K562 (cell line): ENCODE data around the gene RUNX1. TPM values are rescaled to one million over a fixed set of nuclear protein-coding genes. Genes with fewer than 3 reads are reported as not detected.
A peak's percentile ranks its signal among the peaks of the same experiment; 100 is the strongest.

ENCODE experiments used
- ATAC-seq: fragments of 200-7000 bp; cut with Tn5 transposase; 3 replicates; pipeline ENCODE4 v1.9.1; 2020; ENCODE audit warnings: moderate library complexity
- BruUV-seq: library from RNA; stranded (reverse); fragments of 400-500 nt; replicated peaks from 2 replicates; lab custom pipeline; 2021; lab: Mats Ljungman, UMichigan
- CTCF ChIA-PET: fragments of 300-600 bp; formaldehyde crosslinking; extraction: SDS; loops from one replicate; lab custom pipeline; 2021; ENCODE audit warnings: low intra/inter-chr PET ratio; lab: Yijun Ruan, JAX
- POLR2A ChIA-PET: fragments of 300-600, 350-650 bp; sonication (Branson Sonifier 250); formaldehyde crosslinking; extraction: SDS; loops from one replicate; lab custom pipeline; 2021; ENCODE audit warnings: antibody characterized with exemption, inconsistent platforms; lab: Yijun Ruan, JAX
- DNase-seq, 4 experiments: peaks; one replicate each; pipeline versions ENCODE4 v3.0.0 to v3.0.0-alpha.2; 2011 to 2018; ENCODE audit warnings: low spot score in 3 of 4, mixed read lengths in 3 of 4; ENCODE audit errors: extremely low read depth in 1 of 4
- FAIRE-seq: peaks from 2 replicates; lab custom pipeline; 2011; peaks lifted over from hg19 to GRCh38; lab: Jason Lieb, UNC
- H2AFZ ChIP-seq: 2 replicates; pipeline ENCODE4 v1.6.0; 2011; ENCODE audit warnings: low read depth, low read length, control low read depth, inconsistent platforms
- H3K27ac ChIP-seq: fragments of 200-600 bp; 3 replicates; pipeline ENCODE4 v1.8.0; 2011; ENCODE audit warnings: low read depth, mild to moderate bottlenecking, control low read depth, inconsistent platforms, low read length, moderate library complexity, mixed read lengths; ENCODE audit errors: extremely low read depth
- H3K27me3 ChIP-seq, 2 experiments: fragments of 300-600 bp in 1 of 2; 2 replicates in 1 of 2; 3 replicates in 1 of 2; pipeline versions ENCODE4 v1.6.0 to v1.8.0; 2011; ENCODE audit warnings: inconsistent platforms in 2 of 2, low read length in 2 of 2, mild to moderate bottlenecking in 1 of 2, mixed read lengths in 1 of 2, moderate library complexity in 1 of 2; ENCODE audit not compliant: control insufficient read depth in 2 of 2, insufficient read depth in 2 of 2
- H3K36me3 ChIP-seq: fragments of 300-600 bp; 3 replicates; pipeline ENCODE4 v1.8.0; 2011; ENCODE audit warnings: mild to moderate bottlenecking, low read length, inconsistent platforms; ENCODE audit not compliant: control insufficient read depth, insufficient read depth
- H3K4me1 ChIP-seq, 2 experiments: fragments of 200-600 bp in 1 of 2; replicated peaks in 1 of 2; 2 replicates in 1 of 2; 3 replicates in 1 of 2; pipeline versions ENCODE4 v1.5.1 to v1.8.0; 2011; ENCODE audit warnings: inconsistent platforms in 2 of 2, low read length in 2 of 2, mild to moderate bottlenecking in 1 of 2, mixed read lengths in 1 of 2, moderate library complexity in 1 of 2; ENCODE audit not compliant: control insufficient read depth in 2 of 2, insufficient read depth in 2 of 2
- H3K4me2 ChIP-seq: 2 replicates; pipeline ENCODE4 v1.6.1; 2011; ENCODE audit warnings: low read length, control low read depth, inconsistent platforms, mixed read lengths; ENCODE audit not compliant: insufficient read depth
- H3K4me3 ChIP-seq: fragments of 200-600 bp; sonication (generic), shearing (Covaris generic); 2 replicates; pipeline ENCODE4 v1.5.1; 2016; ENCODE audit warnings: control low read depth, inconsistent platforms
- H3K79me2 ChIP-seq: fragments of 200-600 bp; 3 replicates; pipeline ENCODE4 v1.8.0; 2011; ENCODE audit warnings: low read length, inconsistent platforms; ENCODE audit not compliant: control insufficient read depth, insufficient read depth
- H3K9ac ChIP-seq, 2 experiments: 2 replicates each; pipeline versions ENCODE4 v1.6.0 to v1.6.1; 2011; ENCODE audit warnings: low read depth in 2 of 2, low read length in 2 of 2, control low read depth in 1 of 2, inconsistent platforms in 1 of 2, mild to moderate bottlenecking in 1 of 2, mixed read lengths in 1 of 2; ENCODE audit not compliant: insufficient read depth in 1 of 2
- H3K9me1 ChIP-seq: one replicate; pipeline ENCODE4 v1.6.0; 2011; ENCODE audit warnings: inconsistent platforms, mild to moderate bottlenecking, low read length, moderate library complexity; ENCODE audit not compliant: control insufficient read depth, insufficient read depth
- H3K9me3 ChIP-seq: replicated peaks from 2 replicates; pipeline ENCODE4 v1.5.1; 2011; ENCODE audit warnings: low read depth, low read length, inconsistent platforms; ENCODE audit not compliant: control insufficient read depth, insufficient read depth
- H4K20me1 ChIP-seq: replicated peaks from 2 replicates; pipeline ENCODE4 v1.6.1; 2011; ENCODE audit warnings: low read length, inconsistent platforms, mixed read lengths; ENCODE audit not compliant: control insufficient read depth, insufficient read depth
- DLX4 ChIP-seq: fragments of 250-450 bp; sonication (Bioruptor Pico); IDR thresholded peaks from 2 replicates; pipeline ENCODE4 v1.6.1; 2021; ENCODE audit warnings: mild to moderate bottlenecking
- GMEB1 ChIP-seq: fragments of 250-450 bp; sonication (Bioruptor Pico); IDR thresholded peaks from 2 replicates; pipeline ENCODE4 v1.4.0; 2020; ENCODE audit warnings: mild to moderate bottlenecking
- HOXB6 ChIP-seq: fragments of 250-450 bp; sonication (Bioruptor Pico); IDR thresholded peaks from 2 replicates; pipeline ENCODE4 v1.5.1; 2022; ENCODE audit warnings: mild to moderate bottlenecking, borderline replicate concordance
- KAT8 ChIP-seq: fragments of 450-650 bp; IDR thresholded peaks from 2 replicates; pipeline ENCODE4 v1.6.1; 2016; ENCODE audit warnings: low read depth, mild to moderate bottlenecking
- MCM7 ChIP-seq, 2 experiments: fragments of 450-650 bp; IDR thresholded peaks; 2 replicates each; pipeline ENCODE4 v1.6.1; 2016 to 2018
- NBN ChIP-seq: fragments of 450-650 bp; IDR thresholded peaks from 2 replicates; pipeline ENCODE4 v1.6.1; 2016; ENCODE audit warnings: low read depth, mild to moderate bottlenecking
- NFE2L1 ChIP-seq: fragments of 450-650 bp; IDR thresholded peaks from 2 replicates; pipeline ENCODE4 v1.6.1; 2016; ENCODE audit warnings: missing genetic modification characterization, low read depth, mild to moderate bottlenecking, missing compliant biosample characterization, moderate library complexity, borderline replicate concordance
- NFIC ChIP-seq: fragments of 450-650 bp; IDR thresholded peaks from 2 replicates; pipeline ENCODE4 v1.6.1; 2017; ENCODE audit warnings: mild to moderate bottlenecking, inconsistent platforms
- PML ChIP-seq: IDR thresholded peaks from 2 replicates; pipeline ENCODE4 v1.6.1; 2012; ENCODE audit warnings: low read length, inconsistent platforms
- POLR2AphosphoS2 ChIP-seq: IDR thresholded peaks from 2 replicates; pipeline ENCODE4 v1.6.1; 2012; ENCODE audit warnings: low read length, improper control_type of control experiment
- POLR2B ChIP-seq: fragments of 450-650 bp; IDR thresholded peaks from 2 replicates; pipeline ENCODE4 v1.6.1; 2018; ENCODE audit warnings: low read depth; ENCODE audit not compliant: partially characterized antibody
- PTTG1 ChIP-seq: fragments of 450-650 bp; IDR thresholded peaks from 2 replicates; pipeline ENCODE4 v1.6.1; 2016; ENCODE audit warnings: low read depth, mild to moderate bottlenecking, missing genetic modification characterization, missing compliant biosample characterization
- SRSF7 ChIP-seq: fragments of 200-400 bp; formaldehyde crosslinking; optimal IDR thresholded peaks from 2 replicates; pipeline ENCODE3; 2017; ENCODE audit warnings: mild to moderate bottlenecking, low read depth, low read length
- TAL1 ChIP-seq: fragments of 450-650 bp; IDR thresholded peaks from 2 replicates; pipeline ENCODE4 v1.6.1; 2016; ENCODE audit warnings: mild to moderate bottlenecking
- TARDBP ChIP-seq: fragments of 450-650 bp; IDR thresholded peaks from 2 replicates; pipeline ENCODE4 v1.6.1; 2016
- ZFPM2 ChIP-seq: fragments of 250-450 bp; sonication (Bioruptor Pico); IDR thresholded peaks from 2 replicates; pipeline ENCODE4 v1.5.1; 2022; ENCODE audit warnings: mild to moderate bottlenecking
- ZNF551 ChIP-seq: fragments of 250-450 bp; sonication (Bioruptor Pico); IDR thresholded peaks from 2 replicates; pipeline ENCODE4 v1.5.0; 2021; ENCODE audit warnings: mild to moderate bottlenecking, moderate library complexity
- ZNF699 ChIP-seq: fragments of 250-450 bp; sonication (Bioruptor Pico); IDR thresholded peaks from 2 replicates; pipeline ENCODE4 v1.8.0; 2021; ENCODE audit warnings: mild to moderate bottlenecking, moderate library complexity; ENCODE audit not compliant: insufficient replicate concordance
- ZSCAN29 ChIP-seq: fragments of 450-650 bp; IDR thresholded peaks from 2 replicates; pipeline ENCODE4 v1.6.1; 2017
- WGBS: fragments of 100-300 bp; shearing (Covaris generic); methylation state at CpG from one replicate; pipeline ENCODE4 v1.1.6; 2016; ENCODE audit warnings: low coverage, mixed read lengths; ENCODE audit not compliant: insufficient coverage; ENCODE audit errors: missing lambda C conversion rate; 5-methylcytosine and 5-hydroxymethylcytosine counted together
- in situ Hi-C: fragments of 300-500 bp; cut with MboI; formaldehyde crosslinking; loops from 4 replicates; pipeline ENCODE4 v1.15.0; 2018; ENCODE audit warnings: inconsistent platforms, mixed read lengths
- intact Hi-C: fragments of 100-400 bp; cut with micrococcal nuclease; formaldehyde crosslinking; loops from 2 replicates; pipeline ENCODE4 v1.14.2; 2022
- polyA plus RNA-seq, 8 experiments: library from polyadenylated mRNA; depleted of rRNA in 4 of 8; stranded (reverse) in 5 of 8; unstranded in 3 of 8; fragments of >200 nt; fragmentation: Nextera tagmentation in 2 of 8; fragmentation: Illumina TruSeq in 1 of 8; extraction: Ambion mirVana in 2 of 8; extraction: Trizol in 1 of 8; gene quantifications; 2 replicates each; pipeline versions ENCODE4 v1.2.1 to v1.2.3, GENCODE V29; 2011 to 2014; ENCODE audit warnings: inconsistent platforms in 1 of 8, missing spikeins in 1 of 8
- total RNA-seq, 7 experiments: library from RNA; depleted of rRNA in 6 of 7; stranded (reverse); fragments of >200 nt in 6 of 7; fragmentation: Illumina TruSeq in 2 of 7; extraction: Trizol in 2 of 7; gene quantifications; 2 replicates each; pipeline versions ENCODE4 v1.2.1 to v1.2.3, GENCODE V29; 2011 to 2021; ENCODE audit warnings: low replicate concordance in 1 of 7

Gene RUNX1
- total and polyA plus RNA-seq, 9 of the 15 experiments (the other 6 are each of a cell fraction or from before 2014, with no cell fraction given): 2.2 to 68.6 (median 17.8) TPM

- Histone ChIP-seq H3K9me3 (no peaks in the 10 kb centered on the region), H2AFZ (no peak overlapping the region), H3K79me2 (no peaks in the 10 kb centered on the region), H3K9me1 (no peaks in the 10 kb centered on the region), H3K4me3 (no peak overlapping the region), H4K20me1 (no peaks in the 10 kb centered on the region), H3K27ac (no peak overlapping the region), H3K36me3 (peaks cover 25% of the 10 kb centered on the region), H3K4me2 (no peak overlapping the region), H3K4me1 (no peaks in the 10 kb centered on the region), H3K27me3 (no peaks in the 10 kb centered on the region), H3K9ac (no peak overlapping the region)
- TF ChIP-seq SRSF7 (no peak), NBN (no peak), TAL1 (0 out of 2 replicates have a peak, but pooled peaks have one; percentile 2), POLR2AphosphoS2 (peak; percentile 80), TARDBP (no peak), DLX4 (CRISPR knock-in tag) (no peak)
- in situ Hi-C loops: no loop called here
- no TSS peak for BruUV-seq
- POLR2A ChIA-PET: no interaction called here
- FAIRE-seq (no peak), ATAC-seq (no peak), DNase-seq (no peak)
- intact Hi-C loops: no loop called here
- CTCF ChIA-PET: no interaction called here
- WGBS: 100% methylated on average over 1 of the region's 1 CpG
Observed at GRCh38 chr21:34788879-34789278, 260.2 kb downstream of the RUNX1 start.

GRCh38 chr21:34783815-34784214 is 265.3 kb downstream of the RUNX1 start:
- no TSS peak for BruUV-seq
- Histone ChIP-seq H3K27me3 (peaks cover 2 to 13% of the 10 kb centered on the region in 2 experiments), H3K9ac (no peak overlapping the region), H3K79me2 (no peaks in the 10 kb centered on the region), H3K4me2 (no peak overlapping the region), H2AFZ (no peak overlapping the region), H3K4me3 (no peak overlapping the region), H3K36me3 (no peaks in the 10 kb centered on the region), H3K9me1 (no peaks in the 10 kb centered on the region), H3K9me3 (no peaks in the 10 kb centered on the region), H4K20me1 (no peaks in the 10 kb centered on the region), H3K27ac (no peak overlapping the region), H3K4me1 (no peaks in the 10 kb centered on the region)
- intact Hi-C loops (no loop called here), in situ Hi-C loops (no loop called here)
- FAIRE-seq (no peak), DNase-seq (no peak), ATAC-seq (no peak)
- CTCF ChIA-PET: no interaction called here
- POLR2A ChIA-PET: no interaction called here
- 27% methylated on average over 2 of the region's 2 CpGs for WGBS
- TF ChIP-seq PTTG1 (tag): no peak
- TF ChIP-seq ZSCAN29: no peak
- TF ChIP-seq ZNF699 (CRISPR knock-in tag): no peak
- TF ChIP-seq ZNF551 (CRISPR knock-in tag): no peak
- TF ChIP-seq NFIC: no peak
- no peak for TF ChIP-seq HOXB6
- TF ChIP-seq KAT8: no peak
- no peak for TF ChIP-seq POLR2B
- no peak for TF ChIP-seq PML
- no peak for TF ChIP-seq NFE2L1 (tag)
- no peak for TF ChIP-seq GMEB1 (CRISPR knock-in tag)
- no peak for TF ChIP-seq MCM7 (IDR thresholded peaks at IDR 0.05)
- no peak for TF ChIP-seq ZFPM2 (CRISPR knock-in tag)
